Measurements from ENCODE around the gene FGFBP1.
A peak's percentile ranks its signal among the peaks of the same experiment; 100 is the strongest.

The FGFBP1 gene

GRCh38 chr4:15961781-15962510, 23.4 kb upstream of the FGFBP1 start:
- peak overlapping the region; percentile 56 for H3K27ac Mint-ChIP-seq
- H3K4me1 Mint-ChIP-seq = peaks cover 19 to 28% of the 10 kb centered on the region in 2 donors
- DNase-seq = no peak
- H3K36me3 Mint-ChIP-seq = peaks cover 1 to 4% of the 10 kb centered on the region in 2 donors
- peaks cover 4 to 9% of the 10 kb centered on the region in 2 donors for H3K9me3 Mint-ChIP-seq
- peaks cover 3 to 6% of the 10 kb centered on the region in 2 donors for H3K27me3 Mint-ChIP-seq
- ATAC-seq (replicated peaks) = no peak
- peak overlapping the region; percentile 32 to 74 for H3K4me3 Mint-ChIP-seq

GRCh38 chr4:15958562-15958961, 20.0 kb upstream of the FGFBP1 start:
- H3K9me3 Mint-ChIP-seq = peaks cover 7 to 8% of the 10 kb centered on the region in 2 donors
- ATAC-seq (replicated peaks) (no peak), DNase-seq (no peak)
- H3K4me1 Mint-ChIP-seq = peaks cover 20 to 27% of the 10 kb centered on the region in 2 donors
- no peak overlapping the region for H3K27ac Mint-ChIP-seq
- H3K27me3 Mint-ChIP-seq = no peaks in the 10 kb centered on the region
- no peak overlapping the region for H3K4me3 Mint-ChIP-seq
- H3K36me3 Mint-ChIP-seq = peaks cover 6 to 9% of the 10 kb centered on the region in 2 donors

DNA sequence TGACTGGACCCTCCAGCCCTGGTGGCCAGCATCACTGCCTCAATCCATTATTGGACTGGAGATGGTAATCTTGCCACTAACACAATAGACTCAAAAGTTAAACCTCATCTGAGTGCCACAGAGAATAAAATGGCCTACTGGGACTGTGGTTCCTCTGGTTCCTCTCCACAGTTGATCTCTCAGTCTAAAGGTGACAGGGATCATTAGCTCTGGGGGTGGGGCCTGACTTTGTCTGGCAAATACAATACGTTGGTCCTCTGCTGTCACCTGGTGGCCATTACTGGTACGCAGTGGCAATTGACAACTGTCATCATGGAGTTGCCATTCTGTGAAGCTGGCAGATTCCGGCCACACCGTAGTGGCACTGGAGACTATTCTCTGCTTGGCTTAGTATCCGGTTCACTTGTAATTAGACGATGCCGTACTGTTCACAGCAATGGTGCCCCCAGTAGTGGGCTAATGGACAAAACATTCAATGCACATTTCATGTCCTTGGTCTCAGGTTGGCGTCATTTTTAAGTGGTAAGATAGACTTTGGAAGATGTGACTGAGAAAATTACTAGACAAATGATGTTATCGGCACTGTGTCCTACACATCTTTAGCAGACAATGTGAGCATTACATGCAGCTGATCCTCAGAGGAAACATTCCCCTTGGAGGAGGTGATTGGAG, 17.8 kb upstream of the FGFBP1 start:
- H3K4me3 Mint-ChIP-seq = no peak overlapping the region
- no peak overlapping the region for H3K27ac Mint-ChIP-seq
- DNase-seq = peak; percentile 82
- ATAC-seq (replicated peaks) = peak; percentile 93 to 94
- peaks cover 15 to 29% of the 10 kb centered on the region in 2 donors for H3K4me1 Mint-ChIP-seq
- H3K36me3 Mint-ChIP-seq = peaks cover 6 to 9% of the 10 kb centered on the region in 2 donors
- peaks cover 7 to 10% of the 10 kb centered on the region in 2 donors for H3K9me3 Mint-ChIP-seq
- H3K27me3 Mint-ChIP-seq = no peaks in the 10 kb centered on the region

- no peak overlapping the region for H3K4me3 Mint-ChIP-seq
- H3K27me3 Mint-ChIP-seq = no peaks in the 10 kb centered on the region
- peaks cover 6 to 9% of the 10 kb centered on the region in 2 donors for H3K36me3 Mint-ChIP-seq
- ATAC-seq (replicated peaks) (no peak), DNase-seq (no peak)
- H3K9me3 Mint-ChIP-seq = peaks cover 7 to 10% of the 10 kb centered on the region in 2 donors
- no peak overlapping the region for H3K27ac Mint-ChIP-seq
- H3K4me1 Mint-ChIP-seq = peaks cover 15 to 30% of the 10 kb centered on the region in 2 donors
Measured at GRCh38 chr4:15955670-15956069, 17.1 kb upstream of the FGFBP1 start.

- H3K4me3 Mint-ChIP-seq = no peak overlapping the region
- H3K4me1 Mint-ChIP-seq = peaks cover 15 to 30% of the 10 kb centered on the region in 2 donors
- no peak for ATAC-seq (replicated peaks)
- H3K27ac Mint-ChIP-seq = no peak overlapping the region
- peaks cover 7 to 10% of the 10 kb centered on the region in 2 donors for H3K9me3 Mint-ChIP-seq
- peaks cover 6 to 7% of the 10 kb centered on the region in 2 donors for H3K36me3 Mint-ChIP-seq
- no peak for DNase-seq
- no peaks in the 10 kb centered on the region for H3K27me3 Mint-ChIP-seq
Measured at GRCh38 chr4:15953625-15954024, 15.1 kb upstream of the FGFBP1 start.

DNA sequence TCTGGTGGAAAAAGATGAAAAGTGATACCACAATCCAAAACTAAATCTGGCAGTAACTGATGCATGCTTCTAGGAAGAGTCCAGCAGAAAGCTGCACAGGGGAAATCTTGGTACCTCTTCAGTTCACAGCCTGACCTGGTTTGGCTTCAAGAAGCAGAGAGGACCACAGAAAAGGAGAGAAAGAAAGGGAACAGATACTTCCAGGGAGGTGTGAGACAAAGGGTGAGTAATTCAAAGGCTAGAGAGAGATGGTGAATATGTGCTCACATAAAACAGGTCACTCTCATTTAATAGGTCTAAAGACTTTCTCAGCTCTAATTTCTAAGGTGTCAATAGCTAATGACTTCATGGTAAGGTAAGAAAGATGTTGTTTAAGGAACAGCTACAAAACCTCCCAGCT, 13.2 kb upstream of the FGFBP1 start:
- DNase-seq = no peak
- Mint-ChIP-seq H3K27ac (peak overlapping the region; percentile 7), H3K36me3 (peaks cover 6 to 7% of the 10 kb centered on the region in 2 donors), H3K4me3 (no peak overlapping the region), H3K4me1 (peaks cover 15 to 30% of the 10 kb centered on the region in 2 donors), H3K27me3 (peaks cover 0 to 4% of the 10 kb centered on the region in 2 donors), H3K9me3 (peaks cover 7 to 10% of the 10 kb centered on the region in 2 donors)
- peak; percentile 72 to 77 for ATAC-seq (replicated peaks)

DNA sequence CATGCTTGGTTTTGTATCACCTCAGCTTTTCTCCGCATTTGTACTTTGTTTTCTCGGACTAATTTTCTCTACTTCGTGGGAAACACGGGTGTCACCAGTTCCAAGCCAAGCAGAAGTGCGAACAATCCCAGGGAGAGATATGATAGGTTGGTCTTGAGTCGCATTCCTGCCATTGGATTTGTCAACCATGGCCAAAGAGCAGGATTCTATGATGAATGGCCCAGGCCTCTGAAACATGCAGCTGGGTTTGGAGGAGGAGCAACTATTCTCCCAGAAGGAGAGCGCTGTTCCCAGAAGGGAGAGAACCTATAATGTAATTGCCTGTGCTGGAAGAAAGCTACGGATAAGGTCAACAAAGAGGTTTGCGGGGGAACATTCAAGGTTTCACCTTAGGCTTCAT, 10.3 kb upstream of the FGFBP1 start:
- Mint-ChIP-seq H3K27me3 (peaks cover 0 to 4% of the 10 kb centered on the region in 2 donors), H3K9me3 (peaks cover 0 to 2% of the 10 kb centered on the region in 2 donors), H3K4me3 (no peak overlapping the region), H3K36me3 (no peaks in the 10 kb centered on the region), H3K4me1 (peaks cover 9 to 20% of the 10 kb centered on the region in 2 donors), H3K27ac (no peak overlapping the region)
- ATAC-seq (replicated peaks) = no peak
- no peak for DNase-seq

- H3K9me3 Mint-ChIP-seq = no peaks in the 10 kb centered on the region
- no peak for ATAC-seq (replicated peaks)
Measured at GRCh38 chr4:15947684-15948083, 9.1 kb upstream of the FGFBP1 start.

DNA sequence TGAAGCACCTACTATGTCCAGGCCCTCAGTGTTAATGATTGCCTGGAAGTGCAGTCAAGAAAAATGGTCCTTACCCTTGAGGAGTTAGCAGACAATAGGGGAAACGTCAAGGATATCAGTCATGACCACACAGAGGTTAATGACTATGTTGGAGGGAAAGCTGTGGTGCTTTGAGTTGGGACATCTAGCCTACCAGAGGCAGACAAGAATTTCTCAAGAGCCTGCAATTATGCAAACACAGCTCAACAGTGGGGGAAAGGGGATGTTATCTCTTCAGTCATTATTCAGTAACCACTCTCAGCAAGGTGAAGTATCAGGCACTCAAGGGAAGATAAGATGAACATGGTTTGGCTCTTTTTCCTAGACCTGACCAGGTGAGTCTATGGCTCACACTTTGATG, 7.0 kb upstream of the FGFBP1 start:
- no peak overlapping the region for H3K27ac Mint-ChIP-seq
- peaks cover 2 to 10% of the 10 kb centered on the region in 2 donors for H3K27me3 Mint-ChIP-seq
- H3K36me3 Mint-ChIP-seq = no peaks in the 10 kb centered on the region
- ATAC-seq (replicated peaks) = no peak
- H3K4me1 Mint-ChIP-seq = no peaks in the 10 kb centered on the region
- H3K9me3 Mint-ChIP-seq = no peaks in the 10 kb centered on the region
- no peak for DNase-seq
- H3K4me3 Mint-ChIP-seq = no peak overlapping the region

More at GRCh38 chr4:15947684-15948083, 9.1 kb upstream of the FGFBP1 start:
- H3K4me3 Mint-ChIP-seq = no peak overlapping the region
- no peak for DNase-seq
- H3K4me1 Mint-ChIP-seq = peaks cover 8 to 14% of the 10 kb centered on the region in 2 donors
- H3K36me3 Mint-ChIP-seq = no peaks in the 10 kb centered on the region
- no peak overlapping the region for H3K27ac Mint-ChIP-seq
- H3K27me3 Mint-ChIP-seq = peaks cover 0 to 4% of the 10 kb centered on the region in 2 donors

GRCh38 chr4:15944895-15945294, 6.4 kb upstream of the FGFBP1 start:
- ATAC-seq (replicated peaks) (no peak), DNase-seq (no peak)
- Mint-ChIP-seq H3K27ac (no peak overlapping the region), H3K4me3 (no peak overlapping the region), H3K9me3 (no peaks in the 10 kb centered on the region), H3K36me3 (no peaks in the 10 kb centered on the region), H3K4me1 (no peaks in the 10 kb centered on the region), H3K27me3 (peaks cover 7 to 14% of the 10 kb centered on the region in 2 donors)

- Mint-ChIP-seq H3K27ac (no peak overlapping the region), H3K9me3 (no peaks in the 10 kb centered on the region), H3K27me3 (peaks cover 7 to 10% of the 10 kb centered on the region in 2 donors), H3K4me1 (no peaks in the 10 kb centered on the region), H3K4me3 (no peak overlapping the region), H3K36me3 (no peaks in the 10 kb centered on the region)
- no peak for ATAC-seq (replicated peaks)
- no peak for DNase-seq
Measured at GRCh38 chr4:15942283-15942682, 3.7 kb upstream of the FGFBP1 start.

DNA sequence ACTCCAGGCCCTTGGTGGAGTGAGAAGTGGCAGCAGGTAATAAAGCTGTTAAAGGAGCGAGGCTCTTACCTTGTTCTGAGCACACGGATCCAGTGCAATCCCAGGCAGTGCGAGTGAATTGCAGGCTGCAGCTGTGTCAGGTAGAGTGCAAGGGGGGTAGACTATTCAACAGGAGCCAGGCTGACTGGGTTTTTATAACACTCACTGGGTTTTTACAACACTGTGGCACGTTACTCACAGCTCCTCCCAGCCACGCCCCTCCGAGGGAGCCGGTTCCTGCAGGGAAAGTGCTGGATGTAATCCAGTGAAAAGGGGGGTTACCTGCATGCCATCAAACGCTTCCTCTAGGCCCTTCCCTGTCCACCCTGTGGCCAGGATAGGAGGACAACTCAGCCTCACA, 358 bp downstream of the FGFBP1 start:
- DNase-seq (no peak), ATAC-seq (replicated peaks) (no peak)
- Mint-ChIP-seq H3K4me1 (no peaks in the 10 kb centered on the region), H3K9me3 (no peaks in the 10 kb centered on the region), H3K36me3 (no peaks in the 10 kb centered on the region), H3K27ac (no peak overlapping the region), H3K4me3 (no peak overlapping the region), H3K27me3 (peaks cover 7 to 10% of the 10 kb centered on the region in 2 donors)

DNA sequence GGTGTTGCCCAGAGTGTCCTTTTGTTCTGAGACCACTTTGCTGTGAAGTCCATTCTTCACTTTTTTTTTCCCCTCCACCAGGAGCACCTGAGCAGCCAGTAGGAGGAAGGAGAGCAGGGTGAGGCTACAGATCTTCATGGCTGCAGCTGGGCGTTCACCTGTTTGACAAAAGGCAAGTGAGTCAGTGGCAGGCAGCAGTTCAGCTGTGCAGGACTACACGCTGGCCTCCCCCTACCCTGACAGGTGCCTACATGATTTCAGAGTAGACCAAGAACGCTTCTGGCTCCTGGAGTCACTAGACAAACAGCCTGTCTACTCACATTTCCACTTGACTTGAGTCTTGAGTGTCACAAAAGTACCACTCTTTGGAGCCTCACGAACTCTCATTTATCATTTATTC, 2.0 kb downstream of the FGFBP1 start:
- Mint-ChIP-seq H3K4me3 (no peak overlapping the region), H3K27ac (no peak overlapping the region), H3K9me3 (no peaks in the 10 kb centered on the region), H3K36me3 (no peaks in the 10 kb centered on the region), H3K27me3 (peaks cover 7 to 10% of the 10 kb centered on the region in 2 donors), H3K4me1 (no peaks in the 10 kb centered on the region)
- DNase-seq (no peak), ATAC-seq (replicated peaks) (no peak)

- DNase-seq (no peak), ATAC-seq (replicated peaks) (no peak)
- no peaks in the 10 kb centered on the region for H3K9me3 Mint-ChIP-seq
- no peak overlapping the region for H3K4me3 Mint-ChIP-seq
- peaks cover 7 to 11% of the 10 kb centered on the region in 2 donors for H3K27me3 Mint-ChIP-seq
- no peaks in the 10 kb centered on the region for H3K36me3 Mint-ChIP-seq
- no peak overlapping the region for H3K27ac Mint-ChIP-seq
- H3K4me1 Mint-ChIP-seq = peaks cover 4 to 6% of the 10 kb centered on the region in 2 donors
Measured at GRCh38 chr4:15935504-15936402, 2.8 kb downstream of the FGFBP1 start.
